ENCODE results near the gene ADCY9.

ADCY9 gene

GRCh38 chr16:4003576-4003975, 112.7 kb downstream of the ADCY9 start:
- DNase-seq (ENCODE audit: low read depth in 2 of 2): no peak

- no peak for DNase-seq (ENCODE audit: low read depth in 2 of 2)
Measured at GRCh38 chr16:4003166-4003565, 113.1 kb downstream of the ADCY9 start.

DNA sequence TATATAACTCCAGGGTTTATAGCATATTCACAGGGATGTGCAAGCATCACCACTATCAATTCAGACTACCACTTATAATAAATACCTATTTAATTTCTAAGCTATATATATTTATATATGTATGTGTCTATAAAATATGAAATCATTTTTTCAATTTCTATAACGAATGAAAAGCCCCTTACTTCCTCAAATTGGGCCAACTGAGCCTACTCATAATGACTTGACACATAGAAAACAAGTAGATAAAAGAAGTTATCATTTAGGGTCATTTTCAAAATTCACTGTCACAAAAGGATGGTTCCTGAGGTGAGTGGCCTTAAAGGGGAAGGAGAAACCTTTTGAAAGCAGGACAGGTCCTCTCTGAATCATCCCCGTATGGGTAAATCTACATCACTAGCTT, 114.1 kb downstream of the ADCY9 start:
- no peak for DNase-seq (ENCODE audit: low read depth in 2 of 2)

GRCh38 chr16:3999479-4000325, 116.5 kb downstream of the ADCY9 start:
- DNase-seq (ENCODE audit: low read depth in 2 of 2): no peak

DNA sequence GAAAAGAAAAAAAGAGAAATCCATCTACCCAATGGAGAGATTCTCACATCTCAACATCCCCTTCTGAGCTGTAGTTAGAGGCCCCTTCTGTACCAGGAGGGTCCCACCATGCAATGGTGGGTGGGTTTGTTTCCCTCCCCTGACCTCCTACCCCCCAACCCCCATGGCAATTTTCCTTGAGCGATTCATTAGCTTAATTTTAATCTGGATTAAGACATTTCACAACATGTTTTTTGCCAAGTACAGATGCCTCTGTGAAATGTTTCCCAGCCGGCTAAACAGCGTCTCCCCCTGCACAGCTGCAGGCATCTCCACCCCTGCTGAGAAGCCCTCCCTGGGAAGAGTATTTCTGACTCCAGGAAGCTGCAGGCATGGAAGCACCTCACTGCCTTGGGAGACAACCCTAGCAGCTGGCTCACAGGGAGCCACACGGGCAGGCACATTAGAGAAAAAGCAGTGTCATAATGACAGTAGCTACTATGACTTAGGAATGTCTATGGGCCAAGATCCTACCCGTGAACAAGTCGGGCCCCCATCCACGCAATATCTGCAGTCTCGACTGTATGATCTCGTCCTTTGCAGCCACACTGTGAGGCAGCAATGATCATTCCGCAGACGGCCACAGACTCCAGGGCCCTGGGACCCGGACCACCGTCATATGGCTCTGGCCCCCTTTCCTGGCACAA, 117.3 kb downstream of the ADCY9 start:
- DNase-seq (ENCODE audit: low read depth in 2 of 2): no peak

- no peak for DNase-seq (ENCODE audit: low read depth in 2 of 2)
Measured at GRCh38 chr16:3997231-3997841, 118.9 kb downstream of the ADCY9 start.

GRCh38 chr16:3995001-3995400, 121.2 kb downstream of the ADCY9 start:
- no peak for DNase-seq (ENCODE audit: low read depth in 2 of 2)

DNA sequence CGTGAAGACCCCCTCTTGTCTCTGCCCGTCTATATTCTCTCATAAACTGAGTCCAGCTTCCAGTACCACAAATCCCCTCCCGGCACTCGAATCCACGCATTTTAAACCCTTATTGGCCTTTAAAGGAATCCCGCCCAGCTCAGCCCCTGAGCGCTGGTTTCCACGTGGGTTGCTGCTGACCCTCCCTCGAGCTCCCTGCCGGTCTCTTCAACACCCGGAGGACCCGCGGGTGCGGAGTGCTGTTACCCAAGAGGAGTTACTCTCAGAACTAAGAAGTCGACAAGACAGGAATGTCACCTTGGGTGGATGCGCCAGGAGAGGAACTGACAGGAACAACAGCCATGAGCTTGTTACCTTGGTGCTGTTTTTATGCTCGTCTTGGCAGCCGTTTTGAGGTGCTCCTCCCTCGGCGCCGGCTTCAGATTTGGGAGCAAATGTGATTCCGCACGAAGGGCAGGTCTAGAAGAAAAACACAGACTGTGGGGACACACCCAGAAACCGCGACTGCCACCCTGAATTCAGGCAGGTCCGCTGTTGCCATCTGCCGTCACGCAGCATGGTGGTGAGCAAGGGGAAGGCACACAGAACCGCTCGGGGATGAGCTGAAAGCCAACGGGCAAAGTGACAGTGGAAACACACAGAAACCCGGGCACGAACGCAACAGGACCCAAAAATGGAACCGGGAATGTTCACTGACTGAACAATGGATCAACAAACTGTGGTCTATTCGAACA, 123.0 kb downstream of the ADCY9 start:
- DNase-seq (ENCODE audit: low read depth in 2 of 2): no peak

DNA sequence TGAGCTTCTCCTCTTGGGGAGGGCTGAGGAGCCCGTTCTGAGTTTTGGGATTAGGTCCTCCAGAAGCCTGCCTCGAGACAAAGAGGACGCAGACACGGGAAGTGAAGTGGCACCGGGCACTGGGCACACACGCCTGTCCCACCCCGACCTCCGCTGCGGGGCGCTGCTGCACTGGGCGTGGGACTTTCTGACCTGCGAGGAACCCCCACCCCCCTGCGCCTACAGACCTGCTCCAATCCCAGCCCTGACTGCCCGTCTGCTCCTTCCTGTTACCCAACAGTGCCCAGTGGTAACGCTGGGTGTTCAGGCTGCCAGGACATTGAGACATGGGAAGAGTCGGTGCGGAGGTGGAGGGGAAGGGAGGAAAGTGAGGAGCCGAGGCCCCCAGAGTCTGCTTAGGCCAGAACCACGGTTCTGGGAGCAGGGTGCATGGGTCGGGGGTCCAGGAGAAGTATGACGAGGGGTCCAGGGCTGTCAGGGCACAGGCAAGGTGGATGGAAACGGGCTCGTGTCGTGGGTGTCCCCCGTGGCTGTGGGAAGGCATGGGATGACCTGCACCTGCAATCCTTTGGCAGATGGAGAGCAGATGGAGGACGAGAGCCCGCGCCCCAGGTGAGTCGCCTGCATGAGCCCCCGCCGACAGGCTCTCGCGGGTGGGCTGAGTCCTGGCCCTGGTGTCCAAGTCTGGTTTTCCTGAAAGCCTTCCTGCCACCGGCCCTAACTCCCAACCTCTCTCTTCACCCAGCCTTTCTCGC, 123.8 kb downstream of the ADCY9 start:
- no peak for DNase-seq (ENCODE audit: low read depth in 2 of 2)

- DNase-seq (ENCODE audit: low read depth in 2 of 2): no peak
Measured at GRCh38 chr16:3988824-3989223, 127.4 kb downstream of the ADCY9 start.

- no peak for DNase-seq (ENCODE audit: low read depth in 2 of 2)
Measured at GRCh38 chr16:3988011-3988410, 128.2 kb downstream of the ADCY9 start.

DNA sequence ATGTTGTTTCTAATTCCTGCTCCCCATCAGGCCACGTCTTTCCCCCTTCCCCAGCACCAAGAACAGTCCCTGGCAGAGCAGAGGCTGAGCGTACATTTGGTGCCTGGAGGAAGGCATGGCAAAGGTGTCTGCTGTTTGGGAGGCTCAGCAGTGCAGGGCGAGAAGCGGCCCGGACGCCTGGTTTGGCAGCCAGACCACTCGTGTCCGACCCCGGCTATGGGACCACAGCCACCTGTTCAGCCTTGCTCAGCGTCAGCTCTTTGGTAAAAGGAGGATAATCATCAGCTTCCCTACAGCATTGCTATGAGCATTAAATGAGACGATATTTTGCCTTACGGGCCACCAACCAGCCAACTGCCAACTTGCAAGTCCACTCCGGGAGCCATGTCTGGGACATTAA, 129.0 kb downstream of the ADCY9 start:
- DNase-seq (ENCODE audit: low read depth in 2 of 2): no peak

GRCh38 chr16:3986235-3986544, 130.1 kb downstream of the ADCY9 start:
- no peak for DNase-seq (ENCODE audit: low read depth in 2 of 2)

GRCh38 chr16:3984111-3985060, 131.9 kb downstream of the ADCY9 start:
- DNase-seq (ENCODE audit: low read depth in 2 of 2): no peak

DNA sequence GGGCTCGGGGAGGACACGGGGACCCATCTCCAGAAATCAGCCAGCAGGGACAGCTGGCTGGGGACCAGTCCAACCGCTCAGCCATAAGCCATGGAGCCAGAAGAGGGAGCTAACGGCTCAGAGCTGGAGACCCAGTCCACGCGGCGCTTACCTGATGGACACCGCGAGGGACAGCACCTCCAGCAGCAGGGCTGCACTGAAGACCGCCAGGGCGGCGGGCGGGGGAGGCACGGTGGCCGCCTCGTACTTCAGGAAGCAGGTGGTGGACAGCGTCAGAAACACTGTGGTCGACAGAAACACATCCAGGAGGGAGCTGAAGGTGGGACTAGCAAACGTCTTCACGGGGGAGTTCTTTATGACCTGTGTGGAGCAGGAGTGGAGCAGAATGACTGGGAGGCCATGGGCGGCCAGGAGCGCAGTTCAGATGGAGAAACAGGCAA, 133.1 kb downstream of the ADCY9 start:
- peak in 1 of 2 donors; percentile 19 for DNase-seq (ENCODE audit: low read depth in 2 of 2)

- DNase-seq (ENCODE audit: low read depth in 2 of 2): no peak
Measured at GRCh38 chr16:3982216-3982615, 134.0 kb downstream of the ADCY9 start.

DNA sequence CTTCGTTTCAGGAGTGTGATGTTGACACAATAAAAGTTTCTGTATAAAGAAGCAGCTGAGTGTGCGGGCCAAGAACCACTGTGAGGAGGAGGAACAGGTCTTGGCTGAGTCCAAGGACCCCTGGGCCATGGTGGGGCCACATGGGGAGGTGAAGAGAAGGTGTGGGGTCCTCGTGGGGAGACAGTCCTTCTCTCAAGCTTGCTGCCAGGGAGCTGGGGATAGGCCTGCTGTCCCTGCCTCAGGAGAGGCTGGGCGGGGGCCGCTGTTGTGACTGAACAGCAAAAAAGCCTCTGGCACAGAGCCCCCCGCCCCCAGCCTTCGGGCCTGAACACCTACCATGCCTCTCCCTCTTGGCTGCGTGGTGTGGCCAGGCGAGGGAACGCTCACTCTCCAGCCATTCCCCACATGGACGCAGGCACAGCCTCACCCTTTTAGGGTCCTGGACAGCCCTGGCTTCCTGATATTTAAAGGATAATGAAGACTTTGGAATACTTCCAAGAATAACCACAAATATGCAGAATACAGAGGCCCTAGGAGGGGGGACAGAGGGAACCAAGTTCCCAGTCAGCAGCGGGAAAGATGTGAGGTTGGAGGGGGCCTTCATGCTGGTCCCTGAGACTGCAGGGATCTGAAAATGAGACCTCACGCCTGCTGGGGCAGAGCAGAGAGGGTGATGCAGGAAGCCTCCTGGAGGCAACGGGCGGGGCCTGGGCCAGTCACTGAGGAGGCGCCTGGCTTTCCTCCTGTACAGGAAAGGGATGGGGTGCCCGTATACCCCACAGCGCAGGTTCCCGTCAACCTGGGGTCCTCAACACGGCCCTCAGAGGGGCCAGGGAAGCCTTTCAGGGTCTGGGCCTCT, 135.8 kb downstream of the ADCY9 start:
- no peak for DNase-seq (ENCODE audit: low read depth in 2 of 2)

DNA sequence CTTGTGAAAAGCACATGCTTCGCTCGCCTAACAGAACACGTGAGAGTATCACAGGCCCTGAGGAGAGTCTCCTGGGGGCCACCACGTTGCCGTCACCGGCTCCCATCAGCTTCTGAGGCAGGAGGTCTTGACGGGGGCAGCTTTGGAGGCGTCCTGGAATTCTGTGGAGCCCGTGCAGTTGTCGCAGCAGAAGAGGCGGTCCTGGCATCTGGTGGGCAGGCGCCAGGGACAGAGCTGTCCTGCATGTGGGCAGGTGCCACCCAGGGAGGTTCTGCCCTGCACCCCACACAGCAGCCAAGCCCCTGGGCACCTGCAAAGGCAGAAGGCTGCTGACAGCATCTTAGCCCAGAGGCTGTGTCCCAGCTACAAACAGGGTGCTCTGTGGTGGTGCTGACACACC, 136.7 kb downstream of the ADCY9 start:
- DNase-seq (ENCODE audit: low read depth in 2 of 2): no peak

DNA sequence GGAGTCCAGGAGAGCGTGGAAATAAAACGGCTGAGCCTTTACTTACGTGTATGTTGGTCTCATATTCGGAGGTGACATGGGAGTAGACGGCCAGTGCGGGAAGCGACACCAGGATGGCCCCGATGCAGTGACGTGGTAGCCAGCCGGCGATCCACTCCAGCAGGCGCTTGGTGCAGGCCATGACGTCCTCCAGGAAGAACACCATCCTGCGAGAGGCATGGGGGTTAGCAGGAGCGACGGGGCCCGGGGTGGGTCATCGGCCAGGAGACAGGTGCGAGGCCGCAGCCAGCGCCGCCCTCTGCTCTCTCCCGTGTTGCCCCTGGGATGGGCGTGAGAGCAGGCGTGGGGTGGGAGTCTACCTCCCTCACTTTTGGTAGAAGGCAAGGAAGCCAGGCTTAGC, 137.2 kb downstream of the ADCY9 start:
- no peak for DNase-seq (ENCODE audit: low read depth in 2 of 2)

Data from stimulated activated CD4-positive, alpha-beta T cell treated with anti-CD3 and anti-CD28 coated beads, Interleukin-1b, Interleukin-23, amount 100 ng/mL, for 4 hours (primary cell).